Thymus (tissue), 11 donors: ENCODE results near the gene CZIB. TPM values are rescaled to one million over a fixed set of nuclear protein-coding genes. Genes with fewer than 3 reads are reported as not detected.

Source experiments
- DNase-seq, 9 donors: peaks; one replicate each; pipeline ENCODE4 v3.0.0-alpha.2; 2013; ENCODE audit warnings: low spot score in 9 of 9, low read depth in 6 of 9, missing footprints in 1 of 9
- H3K27ac ChIP-seq, 2 donors: one replicate each; pipeline ENCODE4 v1.5.1; 2013; ENCODE audit warnings: control low read depth in 1 of 2, low read depth in 1 of 2, low read length in 1 of 2, mild to moderate bottlenecking in 1 of 2, moderate library complexity in 1 of 2
- H3K27me3 ChIP-seq, 2 donors: one replicate each; pipeline ENCODE4 v1.5.1; 2013; ENCODE audit warnings: low read length in 1 of 2; ENCODE audit not compliant: control insufficient read depth in 2 of 2, insufficient read depth in 1 of 2
- H3K36me3 ChIP-seq, 2 donors: one replicate each; pipeline ENCODE4 v1.5.1; 2013; ENCODE audit warnings: low read length in 1 of 2, mild to moderate bottlenecking in 1 of 2, moderate library complexity in 1 of 2; ENCODE audit not compliant: control insufficient read depth in 2 of 2, insufficient read depth in 2 of 2
- H3K4me1 ChIP-seq, 2 donors: one replicate each; pipeline ENCODE4 v1.5.1; 2013; ENCODE audit warnings: low read length in 2 of 2; ENCODE audit not compliant: control insufficient read depth in 2 of 2, insufficient read depth in 2 of 2
- H3K4me3 ChIP-seq, 2 donors: one replicate each; pipeline ENCODE4 v1.5.1; 2013; ENCODE audit warnings: low read length in 2 of 2, control low read depth in 1 of 2, mild to moderate bottlenecking in 1 of 2
- H3K9me3 ChIP-seq, 2 donors: one replicate each; pipeline ENCODE4 v1.5.1; 2013; ENCODE audit warnings: low read length in 1 of 2, mild to moderate bottlenecking in 1 of 2; ENCODE audit not compliant: control insufficient read depth in 2 of 2, insufficient read depth in 1 of 2
- WGBS: extraction: QIAGEN DNeasy Blood & Tissue Kit; methylation state at CpG from one replicate; pipeline ENCODE4 v1.1.7; 2013; 5-methylcytosine and 5-hydroxymethylcytosine counted together
- polyA plus RNA-seq: library from polyadenylated mRNA; stranded (reverse); fragments of 200-250 nt; gene quantifications from one replicate; pipeline ENCODE4 v1.2.3, GENCODE V29; 2013
- total RNA-seq: library from RNA; stranded (reverse); fragments of 120-200 nt; gene quantifications from one replicate; pipeline ENCODE4 v1.2.4, GENCODE V29; 2013
- donor health status: healthy.

The CZIB gene
- total and polyA plus RNA-seq, 2 donors = 55.6 to 88.6 TPM

GRCh38 chr1:53249706-53250105, 29.3 kb upstream of the CZIB start:
- peaks cover 7 to 36% of the 10 kb centered on the region in 2 donors for H3K36me3 ChIP-seq
- H3K27me3 ChIP-seq = no peaks in the 10 kb centered on the region
- H3K9me3 ChIP-seq = no peaks in the 10 kb centered on the region
- no peak overlapping the region for H3K4me3 ChIP-seq
- no peak for DNase-seq
- 96% methylated on average over 3 of the region's 3 CpGs for WGBS
- H3K27ac ChIP-seq = no peak overlapping the region
- no peaks in the 10 kb centered on the region for H3K4me1 ChIP-seq

GRCh38 chr1:53246261-53247134, 26.1 kb upstream of the CZIB start:
- WGBS = 98% methylated on average over 4 of the region's 4 CpGs
- peaks cover 7 to 35% of the 10 kb centered on the region in 2 donors for H3K36me3 ChIP-seq
- no peak overlapping the region for H3K27ac ChIP-seq
- no peaks in the 10 kb centered on the region for H3K9me3 ChIP-seq
- DNase-seq = no peak
- no peak overlapping the region for H3K4me3 ChIP-seq
- H3K27me3 ChIP-seq = no peaks in the 10 kb centered on the region
- no peaks in the 10 kb centered on the region for H3K4me1 ChIP-seq

- H3K4me1 ChIP-seq = peaks cover under 1 to 2% of the 10 kb centered on the region in 2 donors
- H3K4me3 ChIP-seq = no peak overlapping the region
- WGBS = 75% methylated on average over 4 of the region's 4 CpGs
- no peak overlapping the region for H3K27ac ChIP-seq
- peaks cover 0 to 3% of the 10 kb centered on the region in 2 donors for H3K27me3 ChIP-seq
- H3K9me3 ChIP-seq = no peaks in the 10 kb centered on the region
- no peak for DNase-seq
- H3K36me3 ChIP-seq = peaks cover 2 to 18% of the 10 kb centered on the region in 2 donors
These were observed 23.7 kb upstream of the CZIB start for GRCh38 chr1:53244141-53244540.

- peaks cover 2 to 7% of the 10 kb centered on the region in 2 donors for H3K36me3 ChIP-seq
- peaks cover 10 to 11% of the 10 kb centered on the region in 2 donors for H3K4me1 ChIP-seq
- DNase-seq = no peak
- H3K4me3 ChIP-seq = no peak overlapping the region
- peaks cover 0 to 3% of the 10 kb centered on the region in 2 donors for H3K27me3 ChIP-seq
- H3K27ac ChIP-seq = no peak overlapping the region
- peaks cover 0 to 7% of the 10 kb centered on the region in 2 donors for H3K9me3 ChIP-seq
- WGBS = 95% methylated on average over 4 of the region's 4 CpGs
These were observed 21.9 kb upstream of the CZIB start for GRCh38 chr1:53242381-53242780.

GRCh38 chr1:53241828-53242227, 21.4 kb upstream of the CZIB start:
- WGBS = 97% methylated on average over 2 of the region's 2 CpGs
- no peak for DNase-seq

GRCh38 chr1:53238197-53239155, 18.0 kb upstream of the CZIB start, which contains the start of gene MAGOH:
MAGOH (minus strand) TSS chr1:53238518; CDS start chr1:53238448, 70 bp downstream.
- Histone ChIP-seq H3K4me3 (peak within 1 kb of the TSS; percentile 79 to 96), H3K27ac (peak within 1 kb of the TSS; percentile 44 to 71), H3K27me3 (peaks cover 0 to 3% of the 10 kb centered on the region in 2 donors), H3K36me3 (peaks cover 21 to 24% of the 10 kb centered on the region in 2 donors), H3K4me1 (peaks cover 13 to 19% of the 10 kb centered on the region in 2 donors), H3K9me3 (peaks cover 0 to 7% of the 10 kb centered on the region in 2 donors)
- peak; percentile 88 to 96 (median 90) for DNase-seq
- 5% methylated on average over 64 of the region's 64 CpGs for WGBS

More at GRCh38 chr1:53241828-53242227, 21.4 kb upstream of the CZIB start:
- H3K9me3 ChIP-seq = peaks cover 0 to 7% of the 10 kb centered on the region in 2 donors
- H3K4me1 ChIP-seq = peaks cover 13 to 16% of the 10 kb centered on the region in 2 donors
- H3K36me3 ChIP-seq = peaks cover 2 to 4% of the 10 kb centered on the region in 2 donors
- H3K27ac ChIP-seq = no peak overlapping the region
- H3K4me3 ChIP-seq = no peak overlapping the region
- peaks cover 0 to 3% of the 10 kb centered on the region in 2 donors for H3K27me3 ChIP-seq

- H3K27me3 ChIP-seq = peaks cover 0 to 3% of the 10 kb centered on the region in 2 donors
- WGBS = 40% methylated on average over 8 of the region's 8 CpGs
- DNase-seq = no peak
- peaks cover 13 to 19% of the 10 kb centered on the region in 2 donors for H3K4me1 ChIP-seq
- H3K4me3 ChIP-seq = peak overlapping the region; percentile 79 to 96
- peaks cover 26 to 31% of the 10 kb centered on the region in 2 donors for H3K36me3 ChIP-seq
- no peak overlapping the region for H3K27ac ChIP-seq
- H3K9me3 ChIP-seq = peaks cover 0 to 7% of the 10 kb centered on the region in 2 donors
These were observed 17.2 kb upstream of the CZIB start for GRCh38 chr1:53237638-53238037.

- peak overlapping the region; percentile 53 to 95 for H3K4me3 ChIP-seq
- no peaks in the 10 kb centered on the region for H3K27me3 ChIP-seq
- H3K9me3 ChIP-seq = no peaks in the 10 kb centered on the region
- H3K27ac ChIP-seq = peak overlapping the region; percentile 96 to 99
- DNase-seq = no peak
- peaks cover 11 to 16% of the 10 kb centered on the region in 2 donors for H3K36me3 ChIP-seq
- WGBS = 76% methylated on average over 3 of the region's 3 CpGs
- H3K4me1 ChIP-seq = peaks cover 11% of the 10 kb centered on the region in 2 donors
These were observed 490 bp upstream of the CZIB start for GRCh38 chr1:53220962-53221286.
